GM12801 (cell line): Measurements from ENCODE around the gene MEIS3.

ENCODE experiments used
- TF ChIP-seq, protein P1 (sequence below): IDR thresholded peaks from one replicate; pipeline ENCODE4 v1.5.1; 2011; ENCODE audit warnings: control low read depth; ENCODE audit not compliant: insufficient read length; ENCODE audit errors: extremely low read depth

Gene MEIS3

DNA sequence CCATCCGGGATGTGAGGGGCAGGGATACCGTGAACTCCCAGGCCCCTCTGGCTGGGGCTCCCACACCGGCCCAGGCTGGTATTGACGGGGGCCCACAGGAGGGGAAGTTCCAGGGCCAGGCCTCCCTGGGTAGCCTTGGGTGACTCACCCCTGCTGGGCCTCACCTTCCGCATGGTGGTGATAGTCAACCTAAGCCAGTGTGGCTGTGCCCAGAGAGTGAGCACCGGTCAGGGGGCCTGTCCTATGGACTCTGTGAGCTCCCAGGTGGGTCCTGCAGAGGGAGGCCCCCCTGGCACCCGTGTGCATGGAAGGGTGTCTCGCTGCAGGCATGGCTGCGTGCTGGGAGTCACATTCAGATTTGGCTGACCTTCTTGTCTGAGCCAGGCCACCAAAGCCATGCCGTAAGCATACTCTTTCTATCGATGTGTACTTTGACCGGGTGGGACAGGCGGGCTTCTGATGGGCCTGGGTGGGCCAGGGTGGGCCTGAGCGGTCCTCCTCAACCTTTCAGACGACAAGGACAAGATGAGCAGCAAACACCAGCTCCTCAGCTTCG lies 42.7 kb downstream of the MEIS3 start:
- TF ChIP-seq, protein P1, sequence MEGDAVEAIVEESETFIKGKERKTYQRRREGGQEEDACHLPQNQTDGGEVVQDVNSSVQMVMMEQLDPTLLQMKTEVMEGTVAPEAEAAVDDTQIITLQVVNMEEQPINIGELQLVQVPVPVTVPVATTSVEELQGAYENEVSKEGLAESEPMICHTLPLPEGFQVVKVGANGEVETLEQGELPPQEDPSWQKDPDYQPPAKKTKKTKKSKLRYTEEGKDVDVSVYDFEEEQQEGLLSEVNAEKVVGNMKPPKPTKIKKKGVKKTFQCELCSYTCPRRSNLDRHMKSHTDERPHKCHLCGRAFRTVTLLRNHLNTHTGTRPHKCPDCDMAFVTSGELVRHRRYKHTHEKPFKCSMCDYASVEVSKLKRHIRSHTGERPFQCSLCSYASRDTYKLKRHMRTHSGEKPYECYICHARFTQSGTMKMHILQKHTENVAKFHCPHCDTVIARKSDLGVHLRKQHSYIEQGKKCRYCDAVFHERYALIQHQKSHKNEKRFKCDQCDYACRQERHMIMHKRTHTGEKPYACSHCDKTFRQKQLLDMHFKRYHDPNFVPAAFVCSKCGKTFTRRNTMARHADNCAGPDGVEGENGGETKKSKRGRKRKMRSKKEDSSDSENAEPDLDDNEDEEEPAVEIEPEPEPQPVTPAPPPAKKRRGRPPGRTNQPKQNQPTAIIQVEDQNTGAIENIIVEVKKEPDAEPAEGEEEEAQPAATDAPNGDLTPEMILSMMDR = no peak

DNA sequence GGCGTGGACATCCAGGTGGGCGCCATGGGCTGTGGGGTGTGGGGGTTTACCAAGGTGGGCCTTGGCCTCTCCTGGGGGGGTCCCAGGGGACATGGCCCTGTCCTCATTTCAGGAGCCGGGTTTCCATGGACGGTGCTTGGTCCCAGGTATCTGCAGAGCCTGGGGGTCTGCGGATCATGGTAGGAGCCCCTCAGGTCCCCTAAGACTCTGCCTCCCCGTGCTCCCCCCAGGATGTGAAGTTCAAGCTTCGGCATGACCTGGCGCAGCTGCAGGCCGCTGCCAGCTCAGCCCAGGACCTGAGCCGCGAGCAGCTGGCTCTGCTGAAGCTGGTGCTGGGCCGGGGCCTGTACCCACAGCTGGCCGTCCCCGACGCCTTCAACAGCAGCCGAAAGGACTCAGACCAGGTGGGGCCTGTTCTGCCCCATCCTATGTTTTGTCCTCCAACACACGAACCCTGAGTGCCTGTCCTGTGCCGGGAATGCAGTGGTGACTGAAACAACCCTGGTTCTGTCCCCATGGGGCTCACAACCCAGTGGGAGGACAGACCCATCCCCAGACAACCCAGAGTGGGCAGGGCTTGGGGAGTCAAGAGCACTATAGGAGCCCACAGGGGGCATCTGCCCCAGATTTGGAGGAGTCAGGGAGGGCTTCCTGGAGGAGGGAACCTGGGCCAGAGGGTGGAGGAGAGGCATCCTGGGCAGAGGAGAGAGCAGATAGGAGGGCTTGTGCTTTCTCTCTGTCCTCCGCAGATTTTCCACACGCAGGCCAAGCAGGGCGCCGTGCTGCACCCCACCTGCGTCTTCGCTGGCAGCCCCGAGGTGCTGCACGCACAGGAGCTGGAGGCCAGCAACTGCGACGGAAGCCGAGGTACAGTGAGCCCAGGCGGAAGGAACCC lies 43.4 kb downstream of the MEIS3 start:
- TF ChIP-seq, protein P1 = no peak

DNA sequence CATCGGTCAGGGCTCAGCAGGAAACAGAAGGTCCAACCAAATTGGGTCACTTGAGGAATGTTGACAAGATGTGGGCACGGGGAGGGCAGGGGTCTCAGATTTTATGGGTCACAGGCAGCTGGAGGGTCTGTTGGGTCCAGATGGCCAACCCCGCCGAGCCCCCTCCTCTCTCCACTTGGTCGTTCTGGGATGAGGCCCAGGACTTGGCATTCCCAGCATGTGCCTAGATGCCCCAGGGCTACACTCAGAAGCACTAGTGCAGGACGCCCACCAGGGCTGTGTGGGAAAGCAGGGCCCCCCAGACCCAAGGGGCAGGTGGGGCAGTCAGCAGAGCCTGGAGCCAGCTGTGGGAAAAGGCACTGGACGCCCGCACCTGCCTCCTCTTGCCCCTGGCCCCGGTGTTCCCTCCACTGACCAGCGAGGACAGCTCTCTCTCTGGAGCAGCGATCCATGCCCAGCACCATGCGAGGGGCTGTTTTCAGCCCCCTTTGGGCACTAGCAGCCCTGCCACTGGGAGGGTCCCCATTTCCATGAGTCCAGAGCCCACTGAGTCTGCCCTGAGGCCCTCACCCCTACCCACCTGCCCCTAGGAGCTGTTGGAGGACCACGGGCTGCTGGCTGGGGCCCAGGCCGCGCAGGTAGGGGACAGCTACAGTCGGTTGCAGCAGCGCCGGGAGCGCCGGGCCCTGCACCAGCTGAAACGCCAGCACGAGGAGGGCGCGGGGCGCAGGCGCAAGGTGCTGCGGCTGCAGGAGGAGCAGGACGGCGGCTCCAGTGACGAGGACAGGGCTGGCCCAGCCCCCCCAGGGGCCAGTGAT lies 44.2 kb downstream of the MEIS3 start:
- TF ChIP-seq, protein P1 = no peak

DNA sequence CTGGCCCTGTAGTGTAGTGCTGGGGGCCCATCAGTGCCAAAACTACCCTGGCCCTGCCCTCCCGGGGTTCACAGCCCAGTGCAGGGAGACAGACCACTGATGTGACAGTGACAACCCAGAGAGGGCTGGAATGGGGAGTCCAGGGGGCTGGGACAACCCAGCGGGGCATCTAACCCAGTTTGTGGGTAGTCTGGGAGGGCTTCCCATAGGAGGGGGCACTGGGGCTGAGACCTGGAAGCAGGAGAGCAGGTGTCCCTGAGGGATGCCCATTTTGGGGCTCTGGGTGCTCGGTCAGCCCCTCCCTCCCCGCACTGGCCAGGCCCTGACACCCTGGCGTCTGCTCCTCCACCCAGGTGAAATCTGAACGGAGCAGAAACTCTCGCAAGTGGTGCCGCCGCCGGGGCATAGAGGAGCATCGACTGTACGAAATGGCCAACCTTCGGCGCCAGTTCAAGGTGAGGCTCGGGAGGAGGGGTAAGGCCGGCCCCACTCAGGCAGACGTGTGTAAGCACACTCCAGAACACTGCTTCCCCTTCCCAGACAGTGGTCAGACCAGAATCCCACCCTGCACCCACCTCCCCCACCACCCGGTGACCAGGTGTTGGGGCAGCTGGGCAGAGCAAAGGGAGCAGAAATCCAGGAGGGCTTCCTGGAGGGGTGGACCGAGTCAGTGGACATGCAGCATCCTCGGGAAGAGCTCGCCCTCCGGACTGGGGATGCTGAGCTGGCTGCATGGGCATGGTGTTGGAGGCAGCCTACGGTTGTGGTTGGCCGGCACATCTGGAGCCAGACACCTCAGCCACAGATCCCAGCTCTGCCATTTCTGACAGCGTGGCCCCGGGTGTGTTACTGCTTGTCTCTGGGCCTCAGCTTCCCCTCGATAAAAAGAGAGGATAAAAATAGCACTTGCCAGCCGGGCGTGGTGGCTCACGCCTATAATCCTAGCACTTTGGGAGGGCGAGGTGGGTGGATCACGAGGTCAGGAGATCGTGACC lies 45.8 kb downstream of the MEIS3 start:
- TF ChIP-seq, protein P1 = no peak

DNA sequence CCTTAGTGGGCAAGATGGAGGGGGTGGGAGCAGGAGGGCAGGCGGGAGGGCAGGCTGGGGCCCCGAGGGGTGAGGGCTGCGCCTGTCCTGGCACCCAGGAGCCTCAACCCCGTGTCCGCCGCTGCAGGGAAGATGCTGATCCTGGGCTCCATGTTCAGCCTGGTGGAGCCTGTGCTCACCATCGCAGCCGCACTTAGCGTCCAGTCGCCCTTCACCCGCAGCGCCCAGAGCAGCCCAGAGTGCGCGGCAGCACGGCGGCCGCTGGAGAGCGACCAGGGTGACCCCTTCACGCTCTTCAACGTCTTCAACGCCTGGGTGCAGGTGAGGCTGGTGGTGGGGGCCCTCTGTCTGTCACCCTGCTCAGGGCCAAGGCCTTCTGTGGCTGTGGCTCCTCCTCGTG lies 46.7 kb downstream of the MEIS3 start:
- TF ChIP-seq, protein P1 = no peak

DNA sequence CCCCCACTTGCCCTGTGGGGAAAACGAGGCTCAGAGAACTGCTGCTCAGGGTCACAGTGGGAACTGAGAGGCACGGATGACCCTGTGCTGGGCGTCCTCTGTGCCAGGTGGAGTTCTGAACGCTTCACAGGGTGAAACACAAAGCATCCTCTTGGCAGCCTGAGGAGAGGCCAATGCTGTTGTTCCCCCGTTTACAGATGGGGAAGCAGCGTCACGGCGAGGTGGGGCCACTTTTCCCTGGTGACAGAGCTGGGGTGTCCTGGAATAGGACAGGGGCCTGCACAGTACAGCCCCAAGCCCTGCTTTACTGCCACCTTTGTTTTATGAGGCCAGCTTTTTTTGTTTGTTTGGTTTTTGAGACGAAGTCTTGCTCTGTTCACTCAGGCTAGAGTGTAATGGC lies 48.1 kb downstream of the MEIS3 start:
- TF ChIP-seq, protein P1 = no peak
